GM12878 (cell line): ENCODE measurements around the gene AP3M1. TPM values are rescaled to one million over a fixed set of nuclear protein-coding genes. Genes with fewer than 3 reads are reported as not detected.

Experiments used
- ATAC-seq: fragments of 200-7000 bp; cut with Tn5 transposase; 3 replicates; pipeline ENCODE4 v1.9.1; 2020; ENCODE audit warnings: mild to moderate bottlenecking, moderate library complexity
- BruUV-seq: library from RNA; stranded (reverse); fragments of 400-500 nt; replicated peaks from 2 replicates; lab custom pipeline; 2021; lab: Mats Ljungman, UMichigan
- CTCF ChIA-PET: fragments of 300-600 bp; sonication (Branson Sonifier 250); formaldehyde crosslinking; extraction: SDS; loops from one replicate; lab custom pipeline; 2021; ENCODE audit warnings: inconsistent platforms; lab: Yijun Ruan, JAX
- POLR2A ChIA-PET: fragments of 350-600 bp; formaldehyde crosslinking; extraction: SDS; loops from one replicate; lab custom pipeline; 2021; ENCODE audit warnings: inconsistent platforms; lab: Charles Lee
- RAD21 ChIA-PET: fragments of 300-600 bp; sonication (Branson Sonifier 250); formaldehyde crosslinking; loops from one replicate; lab custom pipeline; 2023; ENCODE audit warnings: antibody characterized with exemption; ENCODE audit not compliant: unreplicated experiment; lab: Charles Lee
- SMC1A ChIA-PET: fragments of 300-600 bp; sonication (Branson Sonifier 250); formaldehyde crosslinking; loops from one replicate; lab custom pipeline; 2023; ENCODE audit not compliant: unreplicated experiment, uncharacterized antibody; lab: Charles Lee
- DNase-seq: peaks from one replicate; pipeline ENCODE4 v3.0.0-alpha.2; 2011; ENCODE audit warnings: low read depth, low spot score
- FAIRE-seq: peaks from 3 replicates; lab custom pipeline; 2011; peaks lifted over from hg19 to GRCh38; lab: Jason Lieb, UNC
- H2AFZ ChIP-seq: 2 replicates; pipeline ENCODE4 v1.6.0; 2011; ENCODE audit warnings: low read depth, low read length, control low read depth; ENCODE audit not compliant: control insufficient read depth
- H3K27ac ChIP-seq: 2 replicates; pipeline ENCODE4 v1.5.1; 2011; ENCODE audit warnings: control low read depth; ENCODE audit not compliant: control insufficient read depth, insufficient read depth
- H3K27me3 ChIP-seq, 2 experiments: replicated peaks in 1 of 2; 2 replicates each; pipeline versions ENCODE4 v1.6.0 to v1.6.1; 2011; ENCODE audit warnings: low read length in 1 of 2; ENCODE audit not compliant: control insufficient read depth in 2 of 2, insufficient read depth in 2 of 2
- H3K36me3 ChIP-seq, 2 experiments: 2 replicates each; pipeline ENCODE4 v1.5.1; 2011; ENCODE audit warnings: low read length in 1 of 2; ENCODE audit not compliant: control insufficient read depth in 2 of 2, insufficient read depth in 2 of 2
- H3K4me1 ChIP-seq: 2 replicates; pipeline ENCODE4 v1.6.1; 2011; ENCODE audit warnings: mild to moderate bottlenecking, low read length, moderate library complexity, mixed read lengths; ENCODE audit not compliant: control insufficient read depth, insufficient read depth
- H3K4me2 ChIP-seq: 2 replicates; pipeline ENCODE4 v1.6.0; 2011; ENCODE audit warnings: control low read depth; ENCODE audit not compliant: control insufficient read depth, insufficient read depth
- H3K4me3 ChIP-seq: fragments of 200-600 bp; sonication (generic); 2 replicates; pipeline ENCODE4 v1.5.1; 2016
- H3K79me2 ChIP-seq: 2 replicates; pipeline ENCODE4 v1.6.0; 2011; ENCODE audit warnings: low read length; ENCODE audit not compliant: control insufficient read depth, insufficient read depth
- H3K9ac ChIP-seq: 2 replicates; pipeline ENCODE4 v1.8.0; 2011; ENCODE audit warnings: low read length, control low read depth, mixed read lengths; ENCODE audit not compliant: control insufficient read depth, insufficient read depth
- H3K9me3 ChIP-seq: replicated peaks from 3 replicates; pipeline ENCODE4 v1.5.1; 2011; ENCODE audit warnings: mild to moderate bottlenecking, low read length; ENCODE audit not compliant: control insufficient read depth, insufficient read depth
- H4K20me1 ChIP-seq: 2 replicates; pipeline ENCODE4 v1.6.0; 2011; ENCODE audit not compliant: control insufficient read depth, insufficient read depth
- EED ChIP-seq: sonication (generic); IDR thresholded peaks from 2 replicates; pipeline ENCODE4 v1.6.1; 2016; ENCODE audit warnings: antibody characterized with exemption, low read depth
- ELK1 ChIP-seq: IDR thresholded peaks from 2 replicates; pipeline ENCODE4 v1.6.1; 2012; ENCODE audit warnings: low read depth, low read length, improper control_type of control experiment
- GABPA ChIP-seq: IDR thresholded peaks from 2 replicates; pipeline ENCODE4 v1.6.1; 2014; ENCODE audit warnings: antibody characterized with exemption, low read depth, mild to moderate bottlenecking, inconsistent platforms
- KDM1A ChIP-seq: fragments of 200-600 bp; sonication (generic); IDR thresholded peaks from 2 replicates; pipeline ENCODE4 v1.6.1; 2016; ENCODE audit warnings: borderline replicate concordance
- MEF2B ChIP-seq: fragments of 450-650 bp; IDR thresholded peaks from 2 replicates; pipeline ENCODE4 v1.6.1; 2018; ENCODE audit warnings: mild to moderate bottlenecking, moderate library complexity; ENCODE audit not compliant: partially characterized antibody, poor library complexity, severe bottlenecking
- SIX5 ChIP-seq: IDR thresholded peaks from 2 replicates; pipeline ENCODE4 v1.6.1; 2011; ENCODE audit warnings: mild to moderate bottlenecking, low read depth, low read length, moderate library complexity; ENCODE audit not compliant: severe bottlenecking
- YBX1 ChIP-seq: fragments of 450-650 bp; IDR thresholded peaks from 2 replicates; pipeline ENCODE4 v1.6.1; 2016; ENCODE audit warnings: antibody characterized with exemption
- ZNF217 ChIP-seq: fragments of 450-650 bp; IDR thresholded peaks from 2 replicates; pipeline ENCODE4 v1.6.1; 2017; ENCODE audit warnings: antibody characterized with exemption, mild to moderate bottlenecking
- ZSCAN29 ChIP-seq: fragments of 450-650 bp; IDR thresholded peaks from 2 replicates; pipeline ENCODE4 v1.6.1; 2017; ENCODE audit warnings: mild to moderate bottlenecking, moderate library complexity
- ZZZ3 ChIP-seq: IDR thresholded peaks from 2 replicates; pipeline ENCODE4 v1.6.1; 2011; ENCODE audit warnings: low read depth; ENCODE audit not compliant: control insufficient read depth, insufficient read length
- WGBS: methylation state at CpG from one replicate; pipeline ENCODE4 v1.1.6; 2016; ENCODE audit warnings: low lambda C conversion rate; ENCODE audit not compliant: insufficient replicate concordance, insufficient coverage; ENCODE audit errors: missing lambda C conversion rate; 5-methylcytosine and 5-hydroxymethylcytosine counted together
- in situ Hi-C: fragments of 300-500 bp; cut with MboI; formaldehyde crosslinking; loops from 9 replicates; pipeline ENCODE4 v1.14.3; 2018; ENCODE audit warnings: mixed read lengths
- intact Hi-C: fragments of 100-400 bp; cut with micrococcal nuclease; formaldehyde crosslinking; loops from one replicate; pipeline ENCODE4 v1.14.2; 2022; ENCODE audit not compliant: unreplicated experiment
- polyA plus RNA-seq, 11 experiments: library from polyadenylated mRNA; depleted of rRNA in 4 of 11; unstranded in 6 of 11; stranded (reverse) in 5 of 11; fragments of >200 nt; fragmentation: Nextera tagmentation in 4 of 11; fragmentation: Illumina TruSeq in 1 of 11; extraction: Ambion mirVana in 4 of 11; extraction: Trizol in 1 of 11; gene quantifications; 1 replicate in 1 of 11; 2 replicates in 10 of 11; pipeline versions ENCODE4 v1.2.1 to v1.2.3, GENCODE V29; 2011 to 2016; ENCODE audit warnings: inconsistent platforms in 2 of 11, missing spikeins in 2 of 11, low read depth in 1 of 11
- total RNA-seq, 4 experiments: library from RNA; depleted of rRNA in 3 of 4; stranded (reverse); fragments of >200 nt in 3 of 4; fragmentation: Illumina TruSeq in 1 of 4; extraction: Trizol in 1 of 4; gene quantifications; 2 replicates each; pipeline versions ENCODE4 v1.2.1 to v1.2.3, GENCODE V29; 2013 to 2021
- TF ChIP-seq, protein P1 (sequence below): fragments of 450-650 bp; formaldehyde crosslinking; IDR thresholded peaks from 2 replicates; pipeline ENCODE4 v1.4.0; 2020; ENCODE audit warnings: mild to moderate bottlenecking, moderate library complexity
- TF ChIP-seq, protein P2 (sequence below): IDR thresholded peaks from 2 replicates; pipeline ENCODE4 v1.6.1; 2012; ENCODE audit warnings: low read depth, low read length, improper control_type of control experiment

The AP3M1 gene
- total and polyA plus RNA-seq, 10 of the 15 experiments (the other 5 are each of a cell fraction or from before 2014, with no cell fraction given): 22.1 to 83.4 (median 47.7) TPM

DNA sequence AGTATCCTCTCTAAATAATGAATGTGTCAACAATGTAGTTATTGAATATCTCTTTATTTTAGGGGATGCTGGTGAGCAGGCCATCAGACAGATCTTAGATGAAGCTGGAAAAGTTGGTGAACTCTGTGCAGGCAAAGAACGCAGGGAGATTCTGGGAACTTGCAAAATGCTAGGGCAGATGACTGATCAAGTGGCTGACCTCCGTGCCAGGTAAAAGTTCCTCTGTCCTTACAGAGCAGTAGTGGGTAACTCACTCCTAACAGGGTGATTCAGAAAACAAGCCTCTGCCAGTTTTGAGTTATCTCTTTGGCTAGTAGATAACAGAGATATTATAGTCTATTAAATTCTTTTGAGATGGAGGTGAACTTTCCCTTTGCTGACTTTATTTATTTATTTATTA is 67.3 kb downstream of the AP3M1 start:
- Histone ChIP-seq H3K9ac (no peak overlapping the region), H3K36me3 (no peaks in the 10 kb centered on the region), H4K20me1 (no peaks in the 10 kb centered on the region), H3K27ac (no peak overlapping the region), H3K4me2 (no peak overlapping the region), H2AFZ (no peak overlapping the region), H3K4me3 (no peak overlapping the region), H3K4me1 (peaks cover 32% of the 10 kb centered on the region), H3K79me2 (no peaks in the 10 kb centered on the region), H3K9me3 (no peaks in the 10 kb centered on the region), H3K27me3 (no peaks in the 10 kb centered on the region)
- TF ChIP-seq ZSCAN29 (no peak), GABPA (no peak), YBX1 (no peak), SIX5 (no peak), ZNF217 (no peak), EED (no peak), ELK1 (no peak), KDM1A (no peak), MEF2B (no peak), ZZZ3 (no peak)
- TF ChIP-seq, protein P1, sequence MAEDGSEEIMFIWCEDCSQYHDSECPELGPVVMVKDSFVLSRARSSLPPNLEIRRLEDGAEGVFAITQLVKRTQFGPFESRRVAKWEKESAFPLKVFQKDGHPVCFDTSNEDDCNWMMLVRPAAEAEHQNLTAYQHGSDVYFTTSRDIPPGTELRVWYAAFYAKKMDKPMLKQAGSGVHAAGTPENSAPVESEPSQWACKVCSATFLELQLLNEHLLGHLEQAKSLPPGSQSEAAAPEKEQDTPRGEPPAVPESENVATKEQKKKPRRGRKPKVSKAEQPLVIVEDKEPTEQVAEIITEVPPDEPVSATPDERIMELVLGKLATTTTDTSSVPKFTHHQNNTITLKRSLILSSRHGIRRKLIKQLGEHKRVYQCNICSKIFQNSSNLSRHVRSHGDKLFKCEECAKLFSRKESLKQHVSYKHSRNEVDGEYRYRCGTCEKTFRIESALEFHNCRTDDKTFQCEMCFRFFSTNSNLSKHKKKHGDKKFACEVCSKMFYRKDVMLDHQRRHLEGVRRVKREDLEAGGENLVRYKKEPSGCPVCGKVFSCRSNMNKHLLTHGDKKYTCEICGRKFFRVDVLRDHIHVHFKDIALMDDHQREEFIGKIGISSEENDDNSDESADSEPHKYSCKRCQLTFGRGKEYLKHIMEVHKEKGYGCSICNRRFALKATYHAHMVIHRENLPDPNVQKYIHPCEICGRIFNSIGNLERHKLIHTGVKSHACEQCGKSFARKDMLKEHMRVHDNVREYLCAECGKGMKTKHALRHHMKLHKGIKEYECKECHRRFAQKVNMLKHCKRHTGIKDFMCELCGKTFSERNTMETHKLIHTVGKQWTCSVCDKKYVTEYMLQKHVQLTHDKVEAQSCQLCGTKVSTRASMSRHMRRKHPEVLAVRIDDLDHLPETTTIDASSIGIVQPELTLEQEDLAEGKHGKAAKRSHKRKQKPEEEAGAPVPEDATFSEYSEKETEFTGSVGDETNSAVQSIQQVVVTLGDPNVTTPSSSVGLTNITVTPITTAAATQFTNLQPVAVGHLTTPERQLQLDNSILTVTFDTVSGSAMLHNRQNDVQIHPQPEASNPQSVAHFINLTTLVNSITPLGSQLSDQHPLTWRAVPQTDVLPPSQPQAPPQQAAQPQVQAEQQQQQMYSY: no peak
- TF ChIP-seq, protein P2, sequence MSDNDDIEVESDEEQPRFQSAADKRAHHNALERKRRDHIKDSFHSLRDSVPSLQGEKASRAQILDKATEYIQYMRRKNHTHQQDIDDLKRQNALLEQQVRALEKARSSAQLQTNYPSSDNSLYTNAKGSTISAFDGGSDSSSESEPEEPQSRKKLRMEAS: no peak
- ChIA-PET RAD21 (interaction anchor here (1.5 to 6.8 kb wide), 3 partner anchors 142 to 195 kb away, joined by 3 to 105 read pairs (median 4); no protein-coding TSS in a partner anchor), CTCF (interaction anchor here (1.3 to 8.1 kb wide), 9 partner anchors 13 to 204 kb away, joined by 3 to 154 read pairs (median 35); no protein-coding TSS in a partner anchor), SMC1A (interaction anchor here (1.2 to 8.5 kb wide), 8 partner anchors 13 to 204 kb away, joined by 3 to 160 read pairs (median 18); no protein-coding TSS in a partner anchor), POLR2A (interaction anchor here (0.8 kb wide), 1 partner anchor 86 kb away, joined by 3 read pairs; the partner anchor contains the start of gene VCL)
- no TSS peak for BruUV-seq
- WGBS: 100% methylated on average over 2 of the region's 2 CpGs
- in situ Hi-C loops: loop anchor here (25.0 kb wide), 1 partner anchor 196 kb away; no protein-coding TSS in a partner anchor
- FAIRE-seq (no peak), DNase-seq (no peak), ATAC-seq (no peak)
- intact Hi-C loops: no loop called here
